Testis (tissue), 3 donors: Measurements from ENCODE around the gene AKAP8L. TPM values are rescaled to one million over a fixed set of nuclear protein-coding genes. Genes with fewer than 3 reads are reported as not detected.

Experiments used
- DNase-seq: peaks from one replicate; pipeline ENCODE4 v3.0.0-alpha.2; 2019
- H3K27ac ChIP-seq, 2 donors: fragments of 200-600 bp; sonication (generic); one replicate each; pipeline ENCODE4 v1.5.1; 2019
- H3K27me3 ChIP-seq: fragments of 200-600 bp; sonication (generic); one replicate; pipeline ENCODE4 v1.5.1; 2019
- H3K36me3 ChIP-seq: fragments of 200-600 bp; sonication (generic); one replicate; pipeline ENCODE4 v1.5.1; 2017; ENCODE audit warnings: low read depth; ENCODE audit errors: missing control alignments
- H3K4me1 ChIP-seq: fragments of 200-600 bp; sonication (generic); one replicate; pipeline ENCODE4 v1.5.1; 2019
- H3K4me3 ChIP-seq, 2 donors: fragments of 200-600 bp; sonication (generic); one replicate each; pipeline ENCODE4 v1.5.1; 2017 to 2019
- H3K9me3 ChIP-seq: fragments of 200-600 bp; sonication (generic); one replicate; pipeline ENCODE4 v1.5.1; 2017
- POLR2A ChIP-seq: fragments of 450-650 bp; IDR thresholded peaks from one replicate; pipeline ENCODE4 v1.6.1; 2017; ENCODE audit warnings: antibody characterized with exemption, mild to moderate bottlenecking, moderate library complexity
- WGBS, 2 donors: methylation state at CpG; one replicate each; pipeline ENCODE4 v1.1.5; 2018; 5-methylcytosine and 5-hydroxymethylcytosine counted together
- intact Hi-C: fragments of 100-400 bp; cut with DNase I; formaldehyde crosslinking; loops from one replicate; pipeline ENCODE4 v1.15.1; 2023; ENCODE audit warnings: low total_unique reads
- polyA plus RNA-seq: library from polyadenylated mRNA; stranded (reverse); fragments of 350-450 nt; fragmentation: Illumina TruSeq; extraction: RNeasy Lipid Tissue Mini Kit (QIAGEN cat#74804); gene quantifications from one replicate; pipeline ENCODE4 v1.2.3, GENCODE V29; 2014; ENCODE audit warnings: low read depth, low replicate concordance; ENCODE audit not compliant: insufficient read depth
- total RNA-seq, 2 donors: library from RNA; depleted of rRNA; stranded (reverse); fragments of >200 nt; gene quantifications; one replicate each; pipeline ENCODE4 v1.2.3, GENCODE V29; 2016
- TF ChIP-seq, protein P1 (sequence below), 3 experiments: fragments of 450-650 bp in 2 of 3; fragments of 200-600 bp in 1 of 3; sonication (generic) in 1 of 3; IDR thresholded peaks; one replicate each; pipeline ENCODE4 v1.5.1; 2016 to 2019; ENCODE audit warnings: antibody characterized with exemption in 3 of 3, mild to moderate bottlenecking in 2 of 3, moderate library complexity in 1 of 3

AKAP8L gene
- total and polyA plus RNA-seq, 3 donors from 2014 or later = 131 to 399 (median 334) TPM

DNA sequence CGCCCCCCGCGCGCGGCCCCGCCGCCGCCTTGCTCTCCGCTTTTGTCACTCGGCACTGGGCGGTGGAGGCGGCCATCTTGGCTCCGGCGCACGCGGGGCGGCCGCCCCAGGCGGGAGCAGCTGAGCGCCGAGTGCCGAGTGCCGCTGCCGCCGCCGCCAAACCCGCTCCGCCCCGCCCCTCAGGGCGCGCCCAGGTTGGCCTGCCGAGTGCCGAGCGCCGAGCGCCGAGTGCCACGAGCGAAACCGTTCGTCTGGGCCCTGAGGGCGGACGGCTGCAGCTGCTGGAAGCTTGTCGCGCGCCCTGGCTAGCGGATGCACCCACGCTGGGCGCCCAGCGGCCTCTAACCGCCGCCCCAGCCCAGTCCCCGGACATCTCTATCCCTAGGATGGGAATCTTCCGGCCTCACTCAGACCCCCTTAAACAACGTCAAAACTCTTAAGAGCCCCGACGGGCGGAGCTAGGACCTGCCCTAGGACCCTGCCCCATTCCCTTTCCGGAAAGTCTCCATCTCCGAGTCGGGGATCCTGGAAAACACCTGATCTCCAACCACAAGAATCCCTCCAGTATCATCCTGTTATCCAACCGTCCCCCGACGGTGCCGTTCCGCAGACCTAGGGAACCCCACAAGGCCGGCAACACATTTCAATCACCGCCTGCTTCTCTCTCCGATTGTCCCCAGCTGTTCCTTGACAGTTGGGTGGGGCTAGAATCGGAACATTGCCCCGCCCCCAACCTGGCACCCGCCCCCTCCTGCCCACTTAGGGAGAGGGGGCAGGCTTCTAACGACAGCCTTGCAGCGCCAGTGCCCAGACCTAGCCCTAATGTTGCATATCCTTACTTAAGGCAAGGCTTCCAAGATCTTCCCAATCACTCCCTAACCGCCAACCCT is 14.1 kb upstream of the AKAP8L start:
- H3K4me1 ChIP-seq = peaks cover 18% of the 10 kb centered on the region
- no peaks in the 10 kb centered on the region for H3K27me3 ChIP-seq
- H3K4me3 ChIP-seq = peak overlapping the region; percentile 68 to 77
- TF ChIP-seq, protein P1, sequence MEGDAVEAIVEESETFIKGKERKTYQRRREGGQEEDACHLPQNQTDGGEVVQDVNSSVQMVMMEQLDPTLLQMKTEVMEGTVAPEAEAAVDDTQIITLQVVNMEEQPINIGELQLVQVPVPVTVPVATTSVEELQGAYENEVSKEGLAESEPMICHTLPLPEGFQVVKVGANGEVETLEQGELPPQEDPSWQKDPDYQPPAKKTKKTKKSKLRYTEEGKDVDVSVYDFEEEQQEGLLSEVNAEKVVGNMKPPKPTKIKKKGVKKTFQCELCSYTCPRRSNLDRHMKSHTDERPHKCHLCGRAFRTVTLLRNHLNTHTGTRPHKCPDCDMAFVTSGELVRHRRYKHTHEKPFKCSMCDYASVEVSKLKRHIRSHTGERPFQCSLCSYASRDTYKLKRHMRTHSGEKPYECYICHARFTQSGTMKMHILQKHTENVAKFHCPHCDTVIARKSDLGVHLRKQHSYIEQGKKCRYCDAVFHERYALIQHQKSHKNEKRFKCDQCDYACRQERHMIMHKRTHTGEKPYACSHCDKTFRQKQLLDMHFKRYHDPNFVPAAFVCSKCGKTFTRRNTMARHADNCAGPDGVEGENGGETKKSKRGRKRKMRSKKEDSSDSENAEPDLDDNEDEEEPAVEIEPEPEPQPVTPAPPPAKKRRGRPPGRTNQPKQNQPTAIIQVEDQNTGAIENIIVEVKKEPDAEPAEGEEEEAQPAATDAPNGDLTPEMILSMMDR (IDR thresholded peaks at IDR 0.05) = peak in 1 of 3 experiments; percentile 20
- no peak for TF ChIP-seq POLR2A
- peak; percentile 95 for DNase-seq
- H3K36me3 ChIP-seq = no peaks in the 10 kb centered on the region
- intact Hi-C loops = loop anchor here (10.0 kb wide), 1 partner anchor 168 kb away; no protein-coding TSS in a partner anchor
- H3K27ac ChIP-seq = peak overlapping the region; percentile 71 to 82
- WGBS, 2 donors = 0 to 2% methylated on average over 31 to 42 of the region's 75 CpGs
- H3K9me3 ChIP-seq = no peaks in the 10 kb centered on the region

DNA sequence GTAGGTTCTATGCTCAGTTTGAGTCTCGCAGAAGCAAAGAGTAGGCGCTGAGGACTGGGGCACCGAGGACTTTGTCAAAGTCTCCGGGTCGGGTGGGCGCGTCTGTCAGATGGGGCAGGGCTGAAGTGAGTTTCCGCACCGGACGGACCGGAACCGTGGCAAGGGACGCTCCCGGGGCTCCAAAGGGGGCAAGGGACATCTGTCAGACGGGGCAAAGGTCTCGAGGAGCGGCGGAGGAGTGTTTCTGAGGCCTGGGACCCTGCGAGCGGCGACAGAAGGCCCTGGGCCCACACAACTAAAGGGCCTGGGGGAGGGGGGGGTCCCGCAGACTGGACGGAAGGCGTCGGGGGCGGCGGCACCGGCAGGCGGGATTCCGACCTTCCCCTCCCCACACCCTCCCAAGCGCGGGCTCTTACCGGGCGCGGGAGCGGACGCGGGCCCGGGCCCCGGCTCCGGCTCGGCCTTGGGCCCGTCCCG is 13.3 kb upstream of the AKAP8L start:
- TF ChIP-seq POLR2A = no peak
- TF ChIP-seq, protein P1 (IDR thresholded peaks at IDR 0.05) = no peak
- H3K27me3 ChIP-seq = no peaks in the 10 kb centered on the region
- H3K36me3 ChIP-seq = no peaks in the 10 kb centered on the region
- 0 to 1% methylated on average over 21 to 30 of the region's 44 CpGs for WGBS, 2 donors
- H3K4me3 ChIP-seq = peak overlapping the region; percentile 78 to 90
- peak overlapping the region; percentile 42 to 72 for H3K27ac ChIP-seq
- peaks cover 18% of the 10 kb centered on the region for H3K4me1 ChIP-seq
- DNase-seq = no peak
- intact Hi-C loops = loop anchor here (10.0 kb wide), 1 partner anchor 167 kb away; no protein-coding TSS in a partner anchor
- no peaks in the 10 kb centered on the region for H3K9me3 ChIP-seq

DNA sequence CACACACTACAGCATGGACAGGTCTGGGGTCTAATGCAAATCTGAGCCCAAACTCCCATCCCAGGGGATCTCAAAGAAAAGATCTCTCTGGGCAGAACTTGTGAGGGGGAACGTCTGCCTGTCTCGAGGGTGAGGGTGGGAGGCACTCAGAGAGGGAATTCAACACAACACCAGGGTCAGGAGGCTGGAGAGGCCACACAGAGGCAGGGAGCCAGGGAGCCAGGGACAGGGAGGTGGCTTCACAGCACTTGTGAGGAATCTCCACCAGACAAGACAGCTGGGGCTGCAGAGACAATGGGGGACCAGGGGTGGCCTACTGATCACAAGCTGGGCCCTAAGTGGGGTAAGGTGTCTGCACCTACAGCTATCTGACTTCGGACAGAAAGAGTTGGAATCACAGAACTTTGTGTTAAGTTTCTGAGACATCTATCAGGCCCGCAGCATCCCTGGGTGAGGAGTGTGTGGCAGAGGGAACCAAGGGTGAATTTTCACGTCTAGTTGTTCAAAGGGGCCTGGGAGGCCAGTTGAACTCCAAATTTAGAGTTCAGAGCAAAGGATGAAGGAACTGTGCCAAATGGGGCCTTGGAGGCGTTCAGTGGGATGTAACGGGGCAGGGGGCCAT is 12.7 kb upstream of the AKAP8L start:
- 4 to 8% methylated on average over 7 of the region's 7 CpGs for WGBS, 2 donors
- Histone ChIP-seq H3K36me3 (no peaks in the 10 kb centered on the region), H3K4me1 (peaks cover 18% of the 10 kb centered on the region), H3K27me3 (no peaks in the 10 kb centered on the region), H3K4me3 (peak overlapping the region; percentile 78 to 90), H3K27ac (peak overlapping the region in 1 of 2 donors; percentile 72), H3K9me3 (no peaks in the 10 kb centered on the region)
- TF ChIP-seq POLR2A = no peak
- TF ChIP-seq, protein P1 (IDR thresholded peaks at IDR 0.05) = no peak
- DNase-seq = no peak
- intact Hi-C loops = loop anchor here (10.0 kb wide), 1 partner anchor 167 kb away; no protein-coding TSS in a partner anchor

DNA sequence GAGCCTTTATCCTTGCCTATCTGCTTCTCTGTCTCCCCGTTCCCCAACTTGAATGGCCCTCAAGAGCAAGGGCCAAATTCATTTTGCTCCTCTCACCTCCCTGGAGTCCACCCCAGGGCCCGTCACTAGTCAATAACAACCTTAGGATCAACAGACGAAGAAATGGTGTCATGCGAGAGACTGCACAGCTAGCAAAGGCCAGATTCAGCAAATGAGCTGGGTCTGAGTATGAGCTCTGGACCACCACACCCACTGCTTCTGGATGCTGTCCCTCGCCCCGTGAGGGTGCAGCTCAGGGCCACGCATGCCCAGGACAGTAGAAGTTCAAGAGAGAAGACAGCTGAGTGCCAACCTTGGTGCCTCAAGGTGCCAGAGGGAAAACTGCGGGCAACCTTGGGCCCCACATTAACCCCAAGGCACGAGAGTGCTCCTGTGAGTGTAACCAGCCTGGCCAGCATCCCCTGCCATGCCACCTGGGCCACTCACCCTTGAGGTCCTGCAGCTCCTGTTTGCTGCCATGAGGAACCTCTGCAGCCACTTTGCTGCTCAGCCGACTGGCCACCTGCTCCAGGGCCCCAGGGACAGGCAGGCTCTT is 11.8 kb upstream of the AKAP8L start:
- no peak for TF ChIP-seq POLR2A
- TF ChIP-seq, protein P1 (IDR thresholded peaks at IDR 0.05) = no peak
- WGBS, 2 donors = 81 to 90% methylated on average over 7 to 10 of the region's 10 CpGs
- peaks cover 18% of the 10 kb centered on the region for H3K4me1 ChIP-seq
- H3K36me3 ChIP-seq = no peaks in the 10 kb centered on the region
- DNase-seq = no peak
- H3K4me3 ChIP-seq = no peak overlapping the region
- H3K27me3 ChIP-seq = no peaks in the 10 kb centered on the region
- intact Hi-C loops = loop anchor here (10.0 kb wide), 1 partner anchor 166 kb away; no protein-coding TSS in a partner anchor
- no peaks in the 10 kb centered on the region for H3K9me3 ChIP-seq
- no peak overlapping the region for H3K27ac ChIP-seq
